ENCODE measurements around the gene TAF4. TPM values are rescaled to one million over a fixed set of nuclear protein-coding genes. Genes with fewer than 3 reads are reported as not detected.
"Not testable (repeated sequence)": the region's sequence is repeated elsewhere in the genome, so short reads cannot be mapped to it uniquely, and the experiment has no call there.

The TAF4 gene
- total RNA-seq, 1 donor from 2014 or later = 13.0 TPM

- peak; percentile 60 for DNase-seq (ENCODE audit: low spot score)
Measured at GRCh38 chr20:61951695-61952533, 113.8 kb downstream of the TAF4 start.

DNA sequence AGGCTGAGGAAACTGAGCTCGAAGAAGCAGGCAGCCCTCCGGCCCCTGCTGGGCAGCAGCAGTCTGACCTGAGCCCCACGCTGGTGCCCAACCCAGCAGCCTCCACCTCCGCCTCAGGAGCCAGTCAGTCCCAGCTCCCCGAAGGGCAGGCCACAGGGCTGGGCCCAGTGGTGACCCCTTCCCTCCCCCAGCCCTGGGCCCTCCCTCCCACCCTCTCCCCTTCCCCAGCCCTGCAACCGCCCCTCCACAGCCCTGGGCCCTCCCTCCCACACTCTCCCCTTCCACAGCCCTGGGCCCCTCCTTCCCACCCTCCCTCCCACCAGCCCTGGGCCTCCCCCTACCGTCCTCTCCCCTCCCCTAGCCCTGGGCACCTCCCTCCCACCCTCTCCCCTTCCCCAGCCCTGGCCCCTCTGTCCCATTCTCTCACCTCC is 115.0 kb downstream of the TAF4 start:
- DNase-seq (ENCODE audit: low spot score) = peak; percentile 4

GRCh38 chr20:61949714-61950640 is 115.7 kb downstream of the TAF4 start:
- DNase-seq (ENCODE audit: low spot score) = peak; percentile 83

GRCh38 chr20:61949363-61949713 is 116.3 kb downstream of the TAF4 start:
- no peak for DNase-seq (ENCODE audit: low spot score)

GRCh38 chr20:61948586-61949362 is 116.9 kb downstream of the TAF4 start:
- DNase-seq (ENCODE audit: low spot score) = no peak

DNA sequence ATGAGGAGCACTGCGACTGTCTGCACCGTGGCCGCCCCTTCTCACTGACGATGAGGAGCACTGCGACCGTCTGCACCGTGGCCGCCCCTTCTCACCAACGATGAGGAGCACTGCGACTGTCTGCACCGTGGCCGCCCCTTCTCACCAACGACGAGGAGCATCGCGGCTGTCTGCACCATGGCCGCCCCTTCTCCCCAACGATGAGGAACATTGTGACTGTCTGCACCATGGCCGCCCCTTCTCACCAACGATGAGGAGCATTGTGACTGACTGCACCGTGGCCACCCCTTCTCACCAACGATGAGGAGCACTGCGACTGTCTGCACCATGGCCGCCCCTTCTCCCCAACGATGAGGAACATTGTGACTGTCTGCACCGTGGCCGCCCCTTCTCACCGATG is 117.6 kb downstream of the TAF4 start:
- not testable (repeated sequence) for DNase-seq (ENCODE audit: low spot score)

DNA sequence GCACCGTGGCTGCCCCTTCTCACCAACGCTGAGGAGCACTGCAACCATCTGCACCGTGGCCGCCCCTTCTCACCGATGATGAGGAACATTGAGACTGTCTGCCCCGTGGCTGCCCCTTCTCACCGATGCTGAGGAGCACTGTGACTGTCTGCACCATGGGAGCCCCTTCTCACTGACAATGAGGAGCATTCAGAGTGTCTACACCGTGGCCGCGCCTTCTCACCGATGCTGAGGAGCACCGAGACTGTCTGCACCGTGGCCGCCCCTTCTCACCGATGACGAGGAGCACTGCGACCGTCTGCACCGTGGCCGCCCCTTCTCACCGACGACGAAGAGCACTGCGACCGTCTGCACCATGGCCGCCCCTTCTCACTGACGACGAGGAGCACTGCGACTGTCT is 120.2 kb downstream of the TAF4 start:
- DNase-seq (ENCODE audit: low spot score) = not testable (repeated sequence)

DNA sequence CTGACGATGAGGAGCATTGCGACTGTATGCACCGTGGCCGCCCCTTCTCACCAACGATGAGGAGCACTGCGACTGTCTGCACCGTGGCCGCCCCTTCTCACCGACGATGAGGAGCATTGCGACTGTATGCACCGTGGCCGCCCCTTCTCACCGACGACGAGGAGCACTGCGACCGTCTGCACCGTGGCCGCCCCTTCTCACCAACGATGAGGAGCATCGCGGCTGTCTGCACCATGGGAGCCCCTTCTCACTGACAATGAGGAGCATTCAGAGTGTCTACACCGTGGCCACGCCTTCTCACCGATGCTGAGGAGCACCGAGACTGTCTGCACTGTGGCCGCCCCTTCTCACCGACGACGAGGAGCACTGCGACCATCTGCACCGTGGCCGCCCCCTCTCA is 120.7 kb downstream of the TAF4 start:
- DNase-seq (ENCODE audit: low spot score) = not testable (repeated sequence)

GRCh38 chr20:61942526-61942925 is 123.2 kb downstream of the TAF4 start:
- DNase-seq (ENCODE audit: low spot score) = no peak

DNA sequence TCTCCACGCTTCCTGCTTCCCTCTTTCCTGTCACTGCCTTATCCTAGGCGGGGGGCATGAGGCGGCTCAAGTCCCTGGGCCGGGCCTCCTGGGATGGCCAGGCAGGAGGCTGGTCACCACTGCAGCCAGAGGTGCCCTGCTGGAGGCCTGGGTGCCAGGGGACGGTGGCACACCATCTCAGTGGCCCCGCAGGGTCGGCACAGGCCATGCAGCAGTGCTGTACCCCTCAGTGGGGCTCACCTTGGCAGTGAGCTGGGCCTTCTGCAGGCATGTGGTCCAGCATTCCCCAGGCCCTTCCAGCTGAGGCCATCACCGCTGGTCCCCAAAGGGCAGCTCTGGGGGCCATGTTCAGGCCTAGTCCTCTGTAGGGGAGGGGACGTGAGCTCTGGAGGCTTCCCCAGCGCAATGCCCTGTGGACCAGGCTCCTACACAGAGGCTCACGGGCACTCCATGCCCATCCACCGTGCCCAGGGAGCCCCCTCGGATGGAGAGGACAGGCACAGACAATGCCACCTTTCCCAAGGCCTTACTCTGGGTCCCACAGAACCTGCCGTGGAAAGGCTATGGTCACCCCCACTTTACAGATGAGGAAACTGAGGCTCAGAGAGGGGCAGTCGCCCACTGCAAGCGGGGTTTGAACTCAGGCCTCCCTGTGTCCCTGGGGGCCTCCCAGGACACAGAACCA is 123.8 kb downstream of the TAF4 start:
- DNase-seq (ENCODE audit: low spot score) = no peak

- no peak for DNase-seq (ENCODE audit: low spot score)
Measured at GRCh38 chr20:61940976-61941720, 124.5 kb downstream of the TAF4 start.

GRCh38 chr20:61940491-61940890 is 125.2 kb downstream of the TAF4 start:
- peak; percentile 51 for DNase-seq (ENCODE audit: low spot score)

DNA sequence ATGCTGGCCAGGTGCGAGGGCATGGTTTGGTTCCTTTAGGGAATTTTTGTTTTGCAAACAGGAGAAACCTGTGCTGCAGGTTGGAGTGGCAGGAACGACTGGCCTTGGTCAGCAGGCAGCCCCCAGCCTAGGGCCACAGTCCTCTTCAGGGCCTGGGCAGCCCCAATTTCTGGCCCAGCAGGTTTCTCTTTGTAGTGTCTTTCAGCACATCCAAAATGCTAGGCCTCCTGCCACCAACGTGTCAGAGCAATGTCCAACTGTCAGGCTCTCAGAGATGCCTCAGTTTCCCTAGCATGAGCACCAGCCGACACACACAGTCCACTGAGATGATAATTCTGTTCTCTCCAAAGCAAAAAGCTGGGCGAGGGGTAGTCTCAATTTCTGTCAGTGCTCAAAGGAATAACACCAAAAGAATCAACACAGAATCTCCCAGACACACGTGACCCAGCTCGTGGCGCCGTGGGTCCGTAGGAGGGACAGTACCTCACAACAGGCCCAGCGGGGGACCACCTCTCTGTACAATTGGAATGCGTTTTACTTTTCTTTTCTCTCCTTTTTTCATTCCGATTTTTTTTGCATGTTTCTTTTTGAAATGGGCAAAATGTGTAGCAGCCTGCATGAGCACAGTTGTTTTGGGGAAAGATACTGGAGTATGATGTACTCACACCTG is 125.9 kb downstream of the TAF4 start:
- peak; percentile 55 for DNase-seq (ENCODE audit: low spot score)

GRCh38 chr20:61938839-61939690 is 126.6 kb downstream of the TAF4 start:
- DNase-seq (ENCODE audit: low spot score) = peak; percentile 53

DNA sequence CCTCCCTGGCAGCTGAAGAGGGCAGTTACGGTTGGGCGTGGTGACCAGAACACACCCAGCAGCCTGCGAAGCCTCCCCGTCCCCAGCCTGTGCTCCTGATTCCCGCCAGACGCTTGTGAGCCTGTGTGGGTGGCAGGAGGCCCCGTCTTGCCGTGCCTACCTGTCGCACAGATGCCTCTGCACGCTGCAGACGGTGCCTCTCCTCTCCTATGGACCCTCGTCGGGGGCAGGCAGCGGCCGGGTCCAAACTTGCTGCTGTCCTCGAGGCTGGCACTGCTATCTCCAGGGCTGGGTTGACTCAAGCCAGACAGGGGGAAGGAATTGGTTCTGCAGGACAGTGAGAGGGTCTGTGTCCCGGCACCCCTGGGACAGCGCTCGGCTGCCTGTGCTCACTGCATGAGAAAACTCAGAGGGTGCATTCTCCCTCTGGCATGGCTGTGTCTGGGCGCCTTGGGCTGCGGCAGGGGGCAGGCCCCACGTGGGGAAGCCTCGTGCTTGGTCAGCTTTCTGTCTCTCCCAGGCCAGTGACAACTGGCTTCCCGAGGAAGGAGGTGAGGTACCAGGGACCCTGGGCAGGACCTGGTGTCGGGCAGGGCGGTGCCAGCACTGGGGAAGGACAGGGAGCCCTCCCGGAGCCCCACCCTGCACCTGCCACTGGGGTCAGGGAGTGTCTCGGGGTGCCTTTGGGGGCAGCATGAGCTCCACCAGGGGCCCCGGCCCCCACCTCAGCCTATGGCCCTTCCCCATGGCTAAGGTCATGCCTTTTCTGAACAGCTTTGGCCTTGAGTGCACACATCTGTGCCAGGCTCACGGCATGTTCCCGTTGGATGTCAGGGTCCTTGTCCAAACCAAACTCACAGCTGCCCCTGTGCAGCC is 127.5 kb downstream of the TAF4 start:
- no peak for DNase-seq (ENCODE audit: low spot score)

- no peak for DNase-seq (ENCODE audit: low spot score)
Measured at GRCh38 chr20:61937146-61937962, 128.3 kb downstream of the TAF4 start.

GRCh38 chr20:61936701-61937131 is 129.0 kb downstream of the TAF4 start:
- DNase-seq (ENCODE audit: low spot score) = no peak

Measured in mesenteric fat pad (tissue), 1 donor.